IPS-20b (cell line): ENCODE measurements around the gene MAN1A1.

Source experiments
- H3K27ac ChIP-seq: one replicate; pipeline ENCODE4 v1.5.1; 2013; ENCODE audit warnings: low read length
- H3K27me3 ChIP-seq: 2 replicates; pipeline ENCODE4 v1.6.1; 2013; ENCODE audit warnings: mild to moderate bottlenecking, low read length, inconsistent platforms; ENCODE audit not compliant: insufficient read depth
- H3K36me3 ChIP-seq: 2 replicates; pipeline ENCODE4 v1.6.1; 2013; ENCODE audit warnings: low read depth, mild to moderate bottlenecking, inconsistent platforms, low read length, moderate library complexity; ENCODE audit not compliant: insufficient read depth
- H3K4me1 ChIP-seq: 2 replicates; pipeline ENCODE4 v1.6.1; 2013; ENCODE audit warnings: mild to moderate bottlenecking, control low read depth, inconsistent platforms, low read length, moderate library complexity; ENCODE audit not compliant: insufficient read depth
- H3K4me3 ChIP-seq: 2 replicates; pipeline ENCODE4 v1.5.1; 2013; ENCODE audit warnings: mild to moderate bottlenecking, low read length, inconsistent platforms
- H3K9ac ChIP-seq: 2 replicates; pipeline ENCODE4 v1.6.1; 2013; ENCODE audit warnings: low read depth, mild to moderate bottlenecking, inconsistent platforms, low read length, moderate library complexity
- H3K9me3 ChIP-seq: 2 replicates; pipeline ENCODE4 v1.6.1; 2013; ENCODE audit warnings: mild to moderate bottlenecking, low read depth, low read length, inconsistent platforms; ENCODE audit not compliant: insufficient read depth

Gene MAN1A1

DNA sequence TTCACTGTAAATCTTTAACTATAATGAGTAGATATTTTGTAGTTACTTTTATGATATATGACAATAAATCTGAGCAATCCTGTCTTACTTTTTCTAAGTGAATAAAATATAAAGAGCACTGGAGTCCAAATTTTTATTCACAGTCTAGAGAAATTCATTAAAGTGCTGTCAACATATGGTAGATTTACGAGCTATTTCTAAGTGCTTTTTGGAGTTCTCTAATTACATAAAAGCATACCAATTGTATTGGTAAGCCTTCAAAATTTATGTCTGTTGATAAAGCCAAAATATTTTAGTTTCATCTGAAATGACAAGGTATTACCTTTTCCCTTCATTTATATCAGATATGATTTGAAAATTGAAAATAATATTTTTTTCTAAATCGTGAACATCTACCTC is 75.4 kb downstream of the MAN1A1 start:
- no peak overlapping the region for H3K27ac ChIP-seq
- peaks cover 13% of the 10 kb centered on the region; the same call in 1 of the 2 replicates for H3K9me3 ChIP-seq
- no peaks in the 10 kb centered on the region for H3K27me3 ChIP-seq
- no peak overlapping the region for H3K9ac ChIP-seq
- H3K36me3 ChIP-seq = no peaks in the 10 kb centered on the region
- no peak overlapping the region for H3K4me3 ChIP-seq
- no peaks in the 10 kb centered on the region for H3K4me1 ChIP-seq

- Histone ChIP-seq H3K9me3 (peaks cover 13% of the 10 kb centered on the region; the same call in 1 of the 2 replicates), H3K27me3 (no peaks in the 10 kb centered on the region), H3K4me1 (no peaks in the 10 kb centered on the region), H3K9ac (no peak overlapping the region), H3K27ac (no peak overlapping the region), H3K36me3 (no peaks in the 10 kb centered on the region), H3K4me3 (no peak overlapping the region)
These were observed 76.0 kb downstream of the MAN1A1 start for GRCh38 chr6:119273272-119274196.

DNA sequence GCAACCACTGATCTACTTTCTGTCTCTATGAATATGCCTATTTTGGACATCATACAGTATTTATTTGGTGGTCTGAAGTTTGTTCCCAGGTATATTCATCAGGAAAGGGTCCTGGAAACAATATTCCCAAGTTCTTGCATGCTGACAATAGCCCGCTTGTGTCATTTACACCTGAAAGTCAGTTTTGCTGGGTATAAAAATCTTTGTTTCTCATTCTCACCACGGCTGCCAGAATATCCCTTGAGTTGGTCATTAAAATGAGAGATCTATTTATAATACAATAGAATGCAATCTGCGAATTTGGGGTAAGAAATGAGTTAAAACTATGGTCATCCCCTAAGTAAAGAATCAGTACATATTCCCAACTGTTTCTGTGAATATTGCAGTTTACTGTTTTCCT is 79.0 kb downstream of the MAN1A1 start:
- H3K9me3 ChIP-seq = peaks cover 13% of the 10 kb centered on the region; the same call in 1 of the 2 replicates
- no peak overlapping the region for H3K4me3 ChIP-seq
- no peaks in the 10 kb centered on the region for H3K36me3 ChIP-seq
- H3K27ac ChIP-seq = no peak overlapping the region
- no peak overlapping the region for H3K9ac ChIP-seq
- no peaks in the 10 kb centered on the region for H3K27me3 ChIP-seq
- H3K4me1 ChIP-seq = no peaks in the 10 kb centered on the region

GRCh38 chr6:119269266-119270103 is 80.1 kb downstream of the MAN1A1 start:
- H3K27me3 ChIP-seq = no peaks in the 10 kb centered on the region
- no peak overlapping the region for H3K9ac ChIP-seq
- H3K27ac ChIP-seq = no peak overlapping the region
- H3K4me3 ChIP-seq = no peak overlapping the region
- no peaks in the 10 kb centered on the region for H3K4me1 ChIP-seq
- no peaks in the 10 kb centered on the region for H3K36me3 ChIP-seq
- peaks cover 13% of the 10 kb centered on the region; the same call in 1 of the 2 replicates for H3K9me3 ChIP-seq

- no peak overlapping the region for H3K27ac ChIP-seq
- H3K4me3 ChIP-seq = no peak overlapping the region
- peaks cover 13% of the 10 kb centered on the region; the same call in 1 of the 2 replicates for H3K9me3 ChIP-seq
- H3K9ac ChIP-seq = no peak overlapping the region
- H3K4me1 ChIP-seq = no peaks in the 10 kb centered on the region
- no peaks in the 10 kb centered on the region for H3K36me3 ChIP-seq
- H3K27me3 ChIP-seq = no peaks in the 10 kb centered on the region
These were observed 82.2 kb downstream of the MAN1A1 start for GRCh38 chr6:119267126-119267905.

- Histone ChIP-seq H3K36me3 (no peaks in the 10 kb centered on the region), H3K27ac (no peak overlapping the region), H3K4me3 (no peak overlapping the region), H3K27me3 (no peaks in the 10 kb centered on the region), H3K9ac (no peak overlapping the region), H3K4me1 (no peaks in the 10 kb centered on the region), H3K9me3 (peaks cover 4% of the 10 kb centered on the region; the same call in 1 of the 2 replicates)
These were observed 84.6 kb downstream of the MAN1A1 start for GRCh38 chr6:119264854-119265397.

- Histone ChIP-seq H3K27me3 (no peaks in the 10 kb centered on the region), H3K27ac (no peak overlapping the region), H3K9ac (no peak overlapping the region), H3K4me1 (no peaks in the 10 kb centered on the region), H3K4me3 (no peak overlapping the region), H3K36me3 (no peaks in the 10 kb centered on the region), H3K9me3 (no peaks in the 10 kb centered on the region)
These were observed 86.9 kb downstream of the MAN1A1 start for GRCh38 chr6:119262612-119263011.

GRCh38 chr6:119261944-119262284 is 87.6 kb downstream of the MAN1A1 start:
- Histone ChIP-seq H3K4me1 (no peaks in the 10 kb centered on the region), H3K9ac (no peak overlapping the region), H3K27ac (no peak overlapping the region), H3K9me3 (no peaks in the 10 kb centered on the region), H3K27me3 (no peaks in the 10 kb centered on the region), H3K4me3 (no peak overlapping the region), H3K36me3 (no peaks in the 10 kb centered on the region)

- Histone ChIP-seq H3K9me3 (no peaks in the 10 kb centered on the region), H3K9ac (no peak overlapping the region), H3K4me3 (no peak overlapping the region), H3K27ac (no peak overlapping the region), H3K36me3 (no peaks in the 10 kb centered on the region), H3K27me3 (no peaks in the 10 kb centered on the region), H3K4me1 (no peaks in the 10 kb centered on the region)
These were observed 90.5 kb downstream of the MAN1A1 start for GRCh38 chr6:119259027-119259426.

- no peaks in the 10 kb centered on the region for H3K36me3 ChIP-seq
- no peak overlapping the region for H3K9ac ChIP-seq
- no peaks in the 10 kb centered on the region for H3K4me1 ChIP-seq
- H3K9me3 ChIP-seq = no peaks in the 10 kb centered on the region
- no peak overlapping the region for H3K4me3 ChIP-seq
- no peaks in the 10 kb centered on the region for H3K27me3 ChIP-seq
- H3K27ac ChIP-seq = no peak overlapping the region
These were observed 91.8 kb downstream of the MAN1A1 start for GRCh38 chr6:119257726-119258125.

GRCh38 chr6:119256978-119257462 is 92.5 kb downstream of the MAN1A1 start:
- H3K9me3 ChIP-seq = no peaks in the 10 kb centered on the region
- no peak overlapping the region for H3K4me3 ChIP-seq
- no peaks in the 10 kb centered on the region for H3K4me1 ChIP-seq
- no peaks in the 10 kb centered on the region for H3K27me3 ChIP-seq
- no peak overlapping the region for H3K27ac ChIP-seq
- no peaks in the 10 kb centered on the region for H3K36me3 ChIP-seq
- no peak overlapping the region for H3K9ac ChIP-seq
